ENCODE results near the gene WDR37.

DNA sequence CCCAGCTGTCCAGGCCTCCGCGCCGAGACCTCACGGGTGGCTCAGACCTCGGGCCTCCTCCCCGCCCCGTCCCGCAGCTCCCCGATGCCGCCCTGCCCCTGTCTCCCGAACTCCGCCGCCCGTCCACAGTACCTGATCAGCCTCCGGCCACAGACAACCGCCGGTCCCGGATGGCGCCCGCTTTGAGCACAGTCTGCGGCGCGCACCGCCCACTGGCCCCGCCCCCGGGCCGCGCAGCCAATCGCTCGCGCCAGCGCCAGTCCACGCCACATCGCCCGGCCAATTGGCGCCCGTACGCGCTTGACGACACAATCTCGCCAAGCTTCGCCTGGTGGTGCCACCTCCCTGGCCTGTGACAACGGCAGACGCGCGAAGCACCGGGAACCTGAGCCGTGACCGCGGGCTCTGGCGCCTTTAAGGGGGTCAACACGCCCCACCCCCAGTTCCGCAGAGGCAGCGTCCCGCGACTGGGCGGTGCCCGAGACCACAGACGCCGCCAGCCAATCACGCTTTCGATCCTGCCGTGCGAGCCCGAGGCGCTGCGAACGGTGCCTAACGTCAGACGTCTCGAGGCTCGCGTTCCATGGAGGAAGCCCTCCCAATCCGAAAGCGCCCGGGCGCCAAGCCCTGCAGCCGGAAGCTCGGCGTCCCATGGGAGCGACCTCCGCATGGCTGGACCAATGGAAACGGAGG lies 7.3 kb upstream of the WDR37 start, which contains the start of gene IDI1:
- TF ChIP-seq, protein P1, sequence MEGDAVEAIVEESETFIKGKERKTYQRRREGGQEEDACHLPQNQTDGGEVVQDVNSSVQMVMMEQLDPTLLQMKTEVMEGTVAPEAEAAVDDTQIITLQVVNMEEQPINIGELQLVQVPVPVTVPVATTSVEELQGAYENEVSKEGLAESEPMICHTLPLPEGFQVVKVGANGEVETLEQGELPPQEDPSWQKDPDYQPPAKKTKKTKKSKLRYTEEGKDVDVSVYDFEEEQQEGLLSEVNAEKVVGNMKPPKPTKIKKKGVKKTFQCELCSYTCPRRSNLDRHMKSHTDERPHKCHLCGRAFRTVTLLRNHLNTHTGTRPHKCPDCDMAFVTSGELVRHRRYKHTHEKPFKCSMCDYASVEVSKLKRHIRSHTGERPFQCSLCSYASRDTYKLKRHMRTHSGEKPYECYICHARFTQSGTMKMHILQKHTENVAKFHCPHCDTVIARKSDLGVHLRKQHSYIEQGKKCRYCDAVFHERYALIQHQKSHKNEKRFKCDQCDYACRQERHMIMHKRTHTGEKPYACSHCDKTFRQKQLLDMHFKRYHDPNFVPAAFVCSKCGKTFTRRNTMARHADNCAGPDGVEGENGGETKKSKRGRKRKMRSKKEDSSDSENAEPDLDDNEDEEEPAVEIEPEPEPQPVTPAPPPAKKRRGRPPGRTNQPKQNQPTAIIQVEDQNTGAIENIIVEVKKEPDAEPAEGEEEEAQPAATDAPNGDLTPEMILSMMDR (IDR thresholded peaks at IDR 0.05), result no peak
- peak; percentile 99 for TF ChIP-seq POLR2A (IDR thresholded peaks at IDR 0.05)

All from right lobe of liver (tissue), 4 donors.